Measurements from ENCODE around the gene ATOSB.

ATOSB gene

GRCh38 chr9:35089434-35089833 is 26.2 kb downstream of the ATOSB start:
- TF ChIP-seq CREB1 (IDR thresholded peaks at IDR 0.05; ENCODE audit: low read depth) (no peak), FOXM1 (IDR thresholded peaks at IDR 0.05; ENCODE audit: borderline replicate concordance, low read depth) (no peak), TAF1 (IDR thresholded peaks at IDR 0.05; ENCODE audit: low read depth) (no peak), NFIC (IDR thresholded peaks at IDR 0.05) (no peak)

- TF ChIP-seq TAF1 (IDR thresholded peaks at IDR 0.05; ENCODE audit: low read depth) (no peak), TCF12 (IDR thresholded peaks at IDR 0.05; ENCODE audit: low read depth) (no peak), REST (IDR thresholded peaks at IDR 0.05; ENCODE audit: low read depth) (no peak), YY1 (IDR thresholded peaks at IDR 0.05; ENCODE audit: low read depth) (no peak), CREB1 (IDR thresholded peaks at IDR 0.05; ENCODE audit: low read depth) (no peak), FOXM1 (IDR thresholded peaks at IDR 0.05; ENCODE audit: borderline replicate concordance, low read depth) (no peak), NFIC (IDR thresholded peaks at IDR 0.05) (no peak), ZBTB7A (IDR thresholded peaks at IDR 0.05; ENCODE audit: low read depth) (no peak), CEBPB (IDR thresholded peaks at IDR 0.05) (no peak), RAD21 (IDR thresholded peaks at IDR 0.05; ENCODE audit: low read depth) (no peak), TEAD4 (IDR thresholded peaks at IDR 0.05) (no peak), EP300 (IDR thresholded peaks at IDR 0.05; ENCODE audit: borderline replicate concordance) (no peak), MAX (IDR thresholded peaks at IDR 0.05) (no peak), EGR1 (IDR thresholded peaks at IDR 0.05) (no peak)
- TF ChIP-seq, protein P1, sequence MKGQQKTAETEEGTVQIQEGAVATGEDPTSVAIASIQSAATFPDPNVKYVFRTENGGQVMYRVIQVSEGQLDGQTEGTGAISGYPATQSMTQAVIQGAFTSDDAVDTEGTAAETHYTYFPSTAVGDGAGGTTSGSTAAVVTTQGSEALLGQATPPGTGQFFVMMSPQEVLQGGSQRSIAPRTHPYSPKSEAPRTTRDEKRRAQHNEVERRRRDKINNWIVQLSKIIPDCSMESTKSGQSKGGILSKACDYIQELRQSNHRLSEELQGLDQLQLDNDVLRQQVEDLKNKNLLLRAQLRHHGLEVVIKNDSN (IDR thresholded peaks at IDR 0.05): no peak
Observed at GRCh38 chr9:35085078-35085477, 30.6 kb downstream of the ATOSB start.

DNA sequence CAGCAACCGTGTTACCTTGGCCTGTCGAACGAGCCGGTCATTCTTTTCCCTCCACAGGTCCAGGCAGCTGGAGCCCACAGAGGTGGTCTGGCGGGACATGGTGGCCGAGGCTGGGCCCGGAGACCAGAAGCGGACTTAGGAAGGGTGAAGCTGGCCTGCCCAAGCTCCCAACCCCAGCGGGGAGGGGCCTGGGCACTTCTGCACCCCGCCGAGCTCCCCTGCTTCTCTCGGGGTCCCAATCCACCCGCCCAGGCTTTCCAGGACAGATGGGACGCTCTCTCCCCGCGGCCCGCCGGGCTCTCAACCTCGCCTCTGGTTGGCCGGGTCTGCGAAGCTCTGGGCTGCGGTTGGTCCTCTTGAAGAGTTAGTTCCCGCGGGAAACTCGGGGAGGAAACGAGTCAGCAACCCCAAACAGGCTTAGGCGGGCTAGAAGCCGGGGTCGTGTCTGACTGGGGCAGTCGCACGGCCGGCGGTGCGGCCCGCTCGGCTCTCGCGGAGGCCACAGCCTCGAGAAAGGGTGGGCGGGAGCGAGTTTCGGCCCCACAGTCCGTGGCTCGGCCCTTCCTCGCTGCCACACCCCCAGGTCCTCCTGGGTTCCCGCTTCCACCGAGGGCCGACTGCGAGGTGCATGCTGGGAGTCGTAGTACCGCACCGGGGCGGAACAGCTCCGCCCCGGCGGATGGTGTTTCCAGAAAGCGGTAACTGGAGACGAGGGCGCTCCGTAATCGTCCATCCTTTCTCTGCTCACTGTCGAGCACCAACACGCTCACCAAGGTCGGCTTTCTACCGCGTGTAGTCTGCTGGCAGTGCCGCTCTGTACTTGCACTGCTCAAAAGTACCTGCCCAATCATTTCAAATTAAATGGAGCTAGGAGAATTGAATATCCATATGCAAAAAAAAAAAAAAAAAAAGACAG is 36.0 kb downstream of the ATOSB start, which contains the start of gene FANCG:
Gene FANCG (minus strand): TSS at position 517 of the 916 bp plus-strand sequence. CDS start 418 bp downstream, at position 99.
- TF ChIP-seq EGR1 (IDR thresholded peaks at IDR 0.05): no peak
- TF ChIP-seq MAX (IDR thresholded peaks at IDR 0.05): peak; percentile 87
- 0 out of 2 replicates have a peak, but pooled peaks have one; percentile 28 for TF ChIP-seq FOXM1 (IDR thresholded peaks at IDR 0.05; ENCODE audit: borderline replicate concordance, low read depth)
- TF ChIP-seq TAF1 (IDR thresholded peaks at IDR 0.05; ENCODE audit: low read depth): peak; percentile 68
- TF ChIP-seq CREB1 (IDR thresholded peaks at IDR 0.05; ENCODE audit: low read depth): peak; percentile 51; the same call in 1 of the 2 replicates
- peak; percentile 12; the same call in 1 of the 2 replicates for TF ChIP-seq CEBPB (IDR thresholded peaks at IDR 0.05)
- TF ChIP-seq TCF12 (IDR thresholded peaks at IDR 0.05; ENCODE audit: low read depth): peak; percentile 39; the same call in 1 of the 2 replicates
- TF ChIP-seq, protein P1 (IDR thresholded peaks at IDR 0.05): no peak
- TF ChIP-seq YY1 (IDR thresholded peaks at IDR 0.05; ENCODE audit: low read depth): peak; percentile 2; the same call in 1 of the 2 replicates
- TF ChIP-seq NFIC (IDR thresholded peaks at IDR 0.05): no peak; the same call in 1 of the 2 replicates

DNA sequence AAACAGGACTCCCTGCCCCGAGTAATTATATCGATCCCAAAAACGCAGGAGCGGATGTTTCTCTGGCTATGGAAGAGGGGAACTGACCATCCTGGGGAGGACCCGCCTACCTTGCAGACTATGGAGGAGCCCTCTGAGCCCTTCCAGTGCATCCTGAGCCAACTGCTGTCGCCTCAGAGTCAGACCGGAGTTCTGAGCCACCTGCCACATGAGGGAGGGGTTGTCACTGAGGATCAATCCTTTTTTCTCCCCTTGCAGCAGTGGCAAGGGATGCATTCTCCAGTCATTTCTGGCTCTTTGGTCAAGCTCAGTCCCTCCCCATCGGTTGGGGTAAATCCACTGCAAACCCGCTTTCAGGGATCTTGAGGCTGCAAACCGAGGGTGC is 36.6 kb downstream of the ATOSB start:
- TF ChIP-seq TAF1 (IDR thresholded peaks at IDR 0.05; ENCODE audit: low read depth): no peak
- no peak for TF ChIP-seq NFIC (IDR thresholded peaks at IDR 0.05)

GRCh38 chr9:35078066-35078465 is 37.6 kb downstream of the ATOSB start:
- TF ChIP-seq MAX (IDR thresholded peaks at IDR 0.05) (no peak), ZBTB7A (IDR thresholded peaks at IDR 0.05; ENCODE audit: low read depth) (no peak), REST (IDR thresholded peaks at IDR 0.05; ENCODE audit: low read depth) (no peak), CEBPB (IDR thresholded peaks at IDR 0.05) (no peak), TCF12 (IDR thresholded peaks at IDR 0.05; ENCODE audit: low read depth) (no peak), NFIC (IDR thresholded peaks at IDR 0.05) (no peak)

GRCh38 chr9:35076848-35077247 is 38.8 kb downstream of the ATOSB start:
- TF ChIP-seq EGR1 (IDR thresholded peaks at IDR 0.05) (no peak), MAX (IDR thresholded peaks at IDR 0.05) (no peak), EP300 (IDR thresholded peaks at IDR 0.05; ENCODE audit: borderline replicate concordance) (no peak), REST (IDR thresholded peaks at IDR 0.05; ENCODE audit: low read depth) (no peak), CEBPB (IDR thresholded peaks at IDR 0.05) (no peak), NFIC (IDR thresholded peaks at IDR 0.05) (no peak), YY1 (IDR thresholded peaks at IDR 0.05; ENCODE audit: low read depth) (no peak), RAD21 (IDR thresholded peaks at IDR 0.05; ENCODE audit: low read depth) (no peak), TCF12 (IDR thresholded peaks at IDR 0.05; ENCODE audit: low read depth) (no peak), FOXM1 (IDR thresholded peaks at IDR 0.05; ENCODE audit: borderline replicate concordance, low read depth) (no peak), ZBTB7A (IDR thresholded peaks at IDR 0.05; ENCODE audit: low read depth) (no peak)
- TF ChIP-seq, protein P1 (IDR thresholded peaks at IDR 0.05): no peak

Measured in Ishikawa (cell line).